Neural progenitor cell (in vitro differentiated cells): ENCODE measurements around the gene SHROOM3. TPM values are rescaled to one million over a fixed set of nuclear protein-coding genes. Genes with fewer than 3 reads are reported as not detected.
A peak's percentile ranks its signal among the peaks of the same experiment; 100 is the strongest.

Experiments used
- DNase-seq: peaks from one replicate; pipeline ENCODE4 v3.0.0-alpha.2; 2016; ENCODE audit warnings: low spot score
- H2AFZ ChIP-seq: fragments of 200-600 bp; sonication (generic); replicated peaks from 2 replicates; pipeline ENCODE4 v1.6.1; 2016; ENCODE audit warnings: antibody characterized with exemption
- H3F3A ChIP-seq: fragments of 200-600 bp; sonication (generic); 2 replicates; pipeline ENCODE4 v1.6.1; 2016; ENCODE audit warnings: antibody characterized with exemption, low read depth
- H3K27ac ChIP-seq: fragments of 200-600 bp; sonication (generic); 2 replicates; pipeline ENCODE4 v1.5.1; 2016; ENCODE audit warnings: mild to moderate bottlenecking
- H3K27me3 ChIP-seq: fragments of 200-600 bp; sonication (generic); 2 replicates; pipeline ENCODE4 v1.6.1; 2016; ENCODE audit warnings: mild to moderate bottlenecking, moderate library complexity
- H3K36me3 ChIP-seq: fragments of 200-600 bp; sonication (generic); 2 replicates; pipeline ENCODE4 v1.5.1; 2016
- H3K4me1 ChIP-seq: fragments of 200-600 bp; sonication (generic); 2 replicates; pipeline ENCODE4 v1.6.1; 2016; ENCODE audit warnings: mixed run types
- H3K4me2 ChIP-seq: fragments of 200-600 bp; sonication (generic); 2 replicates; pipeline ENCODE4 v1.6.1; 2016
- H3K4me3 ChIP-seq: fragments of 200-600 bp; sonication (generic); 2 replicates; pipeline ENCODE4 v1.5.1; 2016
- H3K79me2 ChIP-seq: fragments of 200-600 bp; sonication (generic); 2 replicates; pipeline ENCODE4 v1.6.1; 2016; ENCODE audit warnings: low read depth
- H3K9ac ChIP-seq: fragments of 200-600 bp; sonication (generic); 2 replicates; pipeline ENCODE4 v1.6.1; 2016
- H3K9me3 ChIP-seq: fragments of 200-600 bp; sonication (generic); 2 replicates; pipeline ENCODE4 v1.5.1; 2016; ENCODE audit warnings: low read depth
- H4K20me1 ChIP-seq: fragments of 200-600 bp; sonication (generic); 2 replicates; pipeline ENCODE4 v1.6.1; 2016; ENCODE audit warnings: low read depth
- H3K27ac Mint-ChIP-seq: 3 replicates; pipeline ENCODE4 v1.8.0; 2021; ENCODE audit warnings: mixed read lengths
- H3K27me3 Mint-ChIP-seq: 2 replicates; pipeline ENCODE4 v1.8.0; 2022; ENCODE audit warnings: low read depth, mild to moderate bottlenecking, inconsistent platforms, moderate library complexity, mixed read lengths; ENCODE audit not compliant: insufficient read depth
- H3K36me3 Mint-ChIP-seq: 3 replicates; pipeline ENCODE4 v1.8.0; 2021; ENCODE audit warnings: mixed read lengths
- H3K4me1 Mint-ChIP-seq: 3 replicates; pipeline ENCODE4 v1.8.0; 2021; ENCODE audit warnings: mixed read lengths
- H3K4me3 Mint-ChIP-seq: 3 replicates; pipeline ENCODE4 v1.8.0; 2021; ENCODE audit warnings: mild to moderate bottlenecking, moderate library complexity, mixed read lengths
- H3K9me3 Mint-ChIP-seq: 3 replicates; pipeline ENCODE4 v1.8.0; 2020; ENCODE audit warnings: mixed read lengths
- CTCF ChIP-seq: fragments of 200-600 bp; sonication (generic); IDR thresholded peaks from 2 replicates; pipeline ENCODE4 v1.5.1; 2017; ENCODE audit warnings: antibody characterized with exemption, mild to moderate bottlenecking
- EZH2 ChIP-seq: fragments of 200-600 bp; sonication (generic); IDR thresholded peaks from 2 replicates; pipeline ENCODE4 v1.6.1; 2017; ENCODE audit warnings: antibody characterized with exemption, mild to moderate bottlenecking, moderate library complexity
- EZH2phosphoT487 ChIP-seq: fragments of 200-600 bp; sonication (generic); IDR thresholded peaks from 2 replicates; pipeline ENCODE4 v1.6.1; 2017; ENCODE audit warnings: antibody characterized with exemption
- total RNA-seq: library from RNA; depleted of rRNA; stranded (reverse); fragments of >200 nt; gene quantifications from 2 replicates; pipeline ENCODE4 v1.2.3, GENCODE V29; 2015; ENCODE audit warnings: low replicate concordance

Gene SHROOM3
- total RNA-seq, 1 donor from 2014 or later, result 36.6 TPM

GRCh38 chr4:76559236-76560071 is 124.4 kb downstream of the SHROOM3 start:
- peak overlapping the region; percentile 15 for H3K4me3 ChIP-seq
- peaks cover 23% of the 10 kb centered on the region for H3F3A ChIP-seq
- Mint-ChIP-seq H3K9me3 (peaks cover 11% of the 10 kb centered on the region), H3K4me1 (peaks cover 69% of the 10 kb centered on the region), H3K36me3 (peaks cover 32% of the 10 kb centered on the region), H3K27me3 (no peaks in the 10 kb centered on the region), H3K4me3 (peak overlapping the region; percentile 72), H3K27ac (peak overlapping the region; percentile 97)
- H3K79me2 ChIP-seq, result peaks cover 28% of the 10 kb centered on the region
- H3K4me1 ChIP-seq, result peaks cover 40% of the 10 kb centered on the region
- H2AFZ ChIP-seq, result no peak overlapping the region
- TF ChIP-seq CTCF (no peak), EZH2 (no peak), EZH2phosphoT487 (no peak)
- peak overlapping the region; percentile 70 for H3K27ac ChIP-seq
- peaks cover 30% of the 10 kb centered on the region for H4K20me1 ChIP-seq
- H3K9me3 ChIP-seq, result no peaks in the 10 kb centered on the region
- H3K36me3 ChIP-seq, result no peaks in the 10 kb centered on the region
- peak; percentile 78 for DNase-seq
- no peaks in the 10 kb centered on the region for H3K27me3 ChIP-seq
- H3K9ac ChIP-seq, result no peak overlapping the region
- H3K4me2 ChIP-seq, result peak overlapping the region; percentile 65

- Histone ChIP-seq H3K4me3 (no peak overlapping the region), H3K27ac (no peak overlapping the region), H3F3A (peaks cover 23% of the 10 kb centered on the region), H3K9ac (no peak overlapping the region), H3K4me1 (peaks cover 35% of the 10 kb centered on the region), H3K9me3 (no peaks in the 10 kb centered on the region), H3K36me3 (no peaks in the 10 kb centered on the region), H2AFZ (no peak overlapping the region), H3K27me3 (no peaks in the 10 kb centered on the region), H3K4me2 (no peak overlapping the region), H3K79me2 (peaks cover 20% of the 10 kb centered on the region), H4K20me1 (peaks cover 30% of the 10 kb centered on the region)
- no peaks in the 10 kb centered on the region for H3K27me3 Mint-ChIP-seq
- no peak for DNase-seq
- TF ChIP-seq EZH2 (no peak), CTCF (no peak), EZH2phosphoT487 (no peak)
- no peaks in the 10 kb centered on the region for H3K9me3 Mint-ChIP-seq
- H3K4me3 Mint-ChIP-seq, result no peak overlapping the region
- peaks cover 71% of the 10 kb centered on the region for H3K4me1 Mint-ChIP-seq
- H3K27ac Mint-ChIP-seq, result no peak overlapping the region
- peaks cover 30% of the 10 kb centered on the region for H3K36me3 Mint-ChIP-seq
Observed at GRCh38 chr4:76562161-76562560, 127.1 kb downstream of the SHROOM3 start.

GRCh38 chr4:76562836-76563453 is 127.9 kb downstream of the SHROOM3 start:
- DNase-seq, result no peak
- H3K27me3 ChIP-seq, result no peaks in the 10 kb centered on the region
- H3F3A ChIP-seq, result peaks cover 20% of the 10 kb centered on the region
- H3K36me3 ChIP-seq, result no peaks in the 10 kb centered on the region
- H3K4me3 ChIP-seq, result no peak overlapping the region
- Mint-ChIP-seq H3K4me1 (peaks cover 67% of the 10 kb centered on the region), H3K9me3 (no peaks in the 10 kb centered on the region), H3K4me3 (no peak overlapping the region), H3K27ac (no peak overlapping the region), H3K27me3 (no peaks in the 10 kb centered on the region), H3K36me3 (peaks cover 23% of the 10 kb centered on the region)
- TF ChIP-seq EZH2phosphoT487, result no peak
- TF ChIP-seq EZH2, result no peak
- no peak for TF ChIP-seq CTCF
- H3K4me2 ChIP-seq, result no peak overlapping the region
- peaks cover 15% of the 10 kb centered on the region for H3K79me2 ChIP-seq
- peaks cover 35% of the 10 kb centered on the region for H3K4me1 ChIP-seq
- H3K27ac ChIP-seq, result no peak overlapping the region
- H3K9me3 ChIP-seq, result no peaks in the 10 kb centered on the region
- no peak overlapping the region for H3K9ac ChIP-seq
- peaks cover 31% of the 10 kb centered on the region for H4K20me1 ChIP-seq
- no peak overlapping the region for H2AFZ ChIP-seq
